Skeletal muscle tissue (tissue), 4 donors: ENCODE results near the gene ORC1. TPM values are rescaled to one million over a fixed set of nuclear protein-coding genes. Genes with fewer than 3 reads are reported as not detected.

Source experiments
- H3K27ac ChIP-seq: one replicate; pipeline ENCODE4 v1.7.0; 2013; ENCODE audit warnings: mild to moderate bottlenecking, low read depth, low read length, inconsistent platforms
- H3K27me3 ChIP-seq, 3 donors: one replicate each; pipeline ENCODE4 v1.7.0; 2013; ENCODE audit warnings: low read length in 3 of 3; ENCODE audit not compliant: control insufficient read depth in 3 of 3, insufficient read depth in 3 of 3
- H3K36me3 ChIP-seq, 3 donors: one replicate each; pipeline ENCODE4 v1.7.0; 2013; ENCODE audit warnings: low read length in 3 of 3; ENCODE audit not compliant: control insufficient read depth in 3 of 3, insufficient read depth in 3 of 3
- H3K4me1 ChIP-seq, 3 donors: one replicate each; pipeline ENCODE4 v1.7.0; 2013; ENCODE audit warnings: low read length in 3 of 3, mild to moderate bottlenecking in 3 of 3; ENCODE audit not compliant: control insufficient read depth in 3 of 3, insufficient read depth in 3 of 3
- H3K4me3 ChIP-seq, 3 donors: one replicate each; pipeline ENCODE4 v1.7.0; 2013; ENCODE audit warnings: low read length in 3 of 3
- H3K9ac ChIP-seq, 3 donors: one replicate each; pipeline ENCODE4 v1.7.0; 2013; ENCODE audit warnings: low read length in 3 of 3, mild to moderate bottlenecking in 3 of 3, moderate library complexity in 2 of 3, low read depth in 1 of 3
- H3K9me3 ChIP-seq, 3 donors: one replicate each; pipeline ENCODE4 v1.7.0; 2013; ENCODE audit warnings: low read length in 3 of 3; ENCODE audit not compliant: control insufficient read depth in 3 of 3
- total RNA-seq: library from RNA; depleted of rRNA; stranded (reverse); fragments of >200 nt; gene quantifications from one replicate; pipeline ENCODE4 v1.2.3, GENCODE V29; 2014
- donor health status: Osteomylitis.

Gene ORC1
- total RNA-seq = 1.6 TPM

- H3K27me3 ChIP-seq = no peaks in the 10 kb centered on the region
These were observed at the start of gene ORC1, which contains the start of gene PRPF38A for GRCh38 chr1:52404116-52404974. Gene ORC1, minus strand, starts transcription at chr1:52404423. Its CDS starts 2,200 bp downstream, at chr1:52402223. Gene PRPF38A, plus strand, starts transcription at chr1:52404602. Its CDS starts 148 bp downstream, at chr1:52404750.

GRCh38 chr1:52444463-52444862, 40.2 kb upstream of the ORC1 start:
- Histone ChIP-seq H3K27me3 (no peaks in the 10 kb centered on the region), H3K27ac (no peak overlapping the region), H3K9ac (no peak overlapping the region), H3K9me3 (no peaks in the 10 kb centered on the region), H3K4me3 (no peak overlapping the region), H3K36me3 (peaks cover 18 to 42% (median 30%) of the 10 kb centered on the region in 3 donors), H3K4me1 (no peaks in the 10 kb centered on the region)

More at GRCh38 chr1:52404116-52404974, at the start of gene ORC1, which contains the start of gene PRPF38A:
- peaks cover 12 to 19% (median 15%) of the 10 kb centered on the region in 3 donors for H3K36me3 ChIP-seq
- H3K27ac ChIP-seq = peak within 1 kb of the TSS; percentile 92
- peak within 1 kb of the TSS; percentile 98 to 99 (median 99) for H3K4me3 ChIP-seq
- no peaks in the 10 kb centered on the region for H3K9me3 ChIP-seq
- peaks cover 12 to 21% (median 15%) of the 10 kb centered on the region in 3 donors for H3K4me1 ChIP-seq
- H3K9ac ChIP-seq = peak within 1 kb of the TSS; percentile 90 to 97 (median 96)

- Histone ChIP-seq H3K9ac (no peak overlapping the region), H3K4me3 (no peak overlapping the region), H3K36me3 (peaks cover 19 to 44% (median 40%) of the 10 kb centered on the region in 3 donors), H3K27me3 (no peaks in the 10 kb centered on the region), H3K27ac (no peak overlapping the region), H3K9me3 (no peaks in the 10 kb centered on the region), H3K4me1 (no peaks in the 10 kb centered on the region)
These were observed 35.8 kb upstream of the ORC1 start for GRCh38 chr1:52439976-52440375.

- H3K27me3 ChIP-seq = no peaks in the 10 kb centered on the region
- no peak overlapping the region for H3K4me3 ChIP-seq
- no peaks in the 10 kb centered on the region for H3K9me3 ChIP-seq
- peaks cover 19 to 52% (median 45%) of the 10 kb centered on the region in 3 donors for H3K36me3 ChIP-seq
- H3K4me1 ChIP-seq = no peaks in the 10 kb centered on the region
- no peak overlapping the region for H3K9ac ChIP-seq
- no peak overlapping the region for H3K27ac ChIP-seq
These were observed 32.6 kb upstream of the ORC1 start for GRCh38 chr1:52436817-52437216.

- no peak overlapping the region for H3K27ac ChIP-seq
- H3K27me3 ChIP-seq = no peaks in the 10 kb centered on the region
- H3K36me3 ChIP-seq = peaks cover 25 to 55% (median 49%) of the 10 kb centered on the region in 3 donors
- H3K4me3 ChIP-seq = no peak overlapping the region
- no peak overlapping the region for H3K9ac ChIP-seq
- no peaks in the 10 kb centered on the region for H3K9me3 ChIP-seq
- no peaks in the 10 kb centered on the region for H3K4me1 ChIP-seq
These were observed 31.4 kb upstream of the ORC1 start for GRCh38 chr1:52435650-52436049.

GRCh38 chr1:52435211-52435610, 31.0 kb upstream of the ORC1 start:
- no peak overlapping the region for H3K4me3 ChIP-seq
- no peak overlapping the region for H3K9ac ChIP-seq
- peaks cover 24 to 57% (median 51%) of the 10 kb centered on the region in 3 donors for H3K36me3 ChIP-seq
- H3K9me3 ChIP-seq = no peaks in the 10 kb centered on the region
- no peaks in the 10 kb centered on the region for H3K4me1 ChIP-seq
- no peak overlapping the region for H3K27ac ChIP-seq
- no peaks in the 10 kb centered on the region for H3K27me3 ChIP-seq

GRCh38 chr1:52432807-52433206, 28.6 kb upstream of the ORC1 start:
- Histone ChIP-seq H3K4me1 (no peaks in the 10 kb centered on the region), H3K9me3 (no peaks in the 10 kb centered on the region), H3K9ac (no peak overlapping the region), H3K27me3 (no peaks in the 10 kb centered on the region), H3K4me3 (no peak overlapping the region), H3K36me3 (peaks cover 29 to 50% (median 42%) of the 10 kb centered on the region in 3 donors), H3K27ac (no peak overlapping the region)

GRCh38 chr1:52427152-52427551, 22.9 kb upstream of the ORC1 start:
- no peaks in the 10 kb centered on the region for H3K4me1 ChIP-seq
- no peaks in the 10 kb centered on the region for H3K9me3 ChIP-seq
- H3K27ac ChIP-seq = no peak overlapping the region
- H3K36me3 ChIP-seq = peaks cover 13 to 44% (median 23%) of the 10 kb centered on the region in 3 donors
- no peak overlapping the region for H3K9ac ChIP-seq
- H3K27me3 ChIP-seq = no peaks in the 10 kb centered on the region
- H3K4me3 ChIP-seq = no peak overlapping the region

GRCh38 chr1:52426371-52426770, 22.1 kb upstream of the ORC1 start:
- Histone ChIP-seq H3K27me3 (no peaks in the 10 kb centered on the region), H3K4me3 (no peak overlapping the region), H3K9ac (no peak overlapping the region), H3K36me3 (peaks cover 13 to 42% (median 17%) of the 10 kb centered on the region in 3 donors), H3K9me3 (no peaks in the 10 kb centered on the region), H3K4me1 (no peaks in the 10 kb centered on the region), H3K27ac (no peak overlapping the region)

- H3K4me3 ChIP-seq = no peak overlapping the region
- no peaks in the 10 kb centered on the region for H3K9me3 ChIP-seq
- peaks cover 5 to 37% (median 10%) of the 10 kb centered on the region in 3 donors for H3K36me3 ChIP-seq
- no peak overlapping the region for H3K9ac ChIP-seq
- no peaks in the 10 kb centered on the region for H3K4me1 ChIP-seq
- no peaks in the 10 kb centered on the region for H3K27me3 ChIP-seq
- H3K27ac ChIP-seq = no peak overlapping the region
These were observed 20.6 kb upstream of the ORC1 start for GRCh38 chr1:52424813-52425212.
